AG10803 (cell line): Measurements from ENCODE around the gene RASAL1.

Experiments
- DNase-seq: peaks from one replicate; pipeline ENCODE4 v3.0.0; 2010; ENCODE audit warnings: low read depth
- H3K4me3 ChIP-seq: 2 replicates; pipeline ENCODE4 v1.5.1; 2011; ENCODE audit warnings: mild to moderate bottlenecking, low read length, control low read depth
- CTCF ChIP-seq: conservative IDR thresholded peaks from 2 replicates; pipeline ENCODE4 v1.5.1; 2011; ENCODE audit warnings: mild to moderate bottlenecking, low read length, control low read depth, inconsistent platforms

Gene RASAL1

GRCh38 chr12:113088037-113088436 lies 47.5 kb downstream of the RASAL1 start:
- no peak for DNase-seq
- no peak for TF ChIP-seq CTCF
- no peak overlapping the region for H3K4me3 ChIP-seq

- TF ChIP-seq CTCF: no peak
- no peak overlapping the region for H3K4me3 ChIP-seq
- DNase-seq: no peak
Observed at GRCh38 chr12:113087193-113087592, 48.4 kb downstream of the RASAL1 start.

- no peak for TF ChIP-seq CTCF
- no peak for DNase-seq
- H3K4me3 ChIP-seq: no peak overlapping the region
Observed at GRCh38 chr12:113086249-113087164, 49.1 kb downstream of the RASAL1 start.

GRCh38 chr12:113083863-113084435 lies 51.6 kb downstream of the RASAL1 start:
- no peak for TF ChIP-seq CTCF
- H3K4me3 ChIP-seq: no peak overlapping the region
- DNase-seq: no peak

- H3K4me3 ChIP-seq: no peak overlapping the region
- no peak for DNase-seq
- no peak for TF ChIP-seq CTCF
Observed at GRCh38 chr12:113082486-113083148, 52.9 kb downstream of the RASAL1 start.

- H3K4me3 ChIP-seq: no peak overlapping the region
- no peak for TF ChIP-seq CTCF
- no peak for DNase-seq
Observed at GRCh38 chr12:113081873-113082272, 53.7 kb downstream of the RASAL1 start.

- H3K4me3 ChIP-seq: no peak overlapping the region
- DNase-seq: no peak
- TF ChIP-seq CTCF: no peak
Observed at GRCh38 chr12:113077859-113078255, 57.7 kb downstream of the RASAL1 start.
